B cell (primary cell): Measurements from ENCODE around the gene AKAP9. TPM values are rescaled to one million over a fixed set of nuclear protein-coding genes. Genes with fewer than 3 reads are reported as not detected.
A peak's percentile ranks its signal among the peaks of the same experiment; 100 is the strongest.

Source experiments
- ATAC-seq: fragments of 200-7000 bp; cut with Tn5 transposase; one replicate; pipeline ENCODE4 v1.10.0; 2021; ENCODE audit warnings: low read depth, mild to moderate bottlenecking, moderate number of reproducible peaks, moderate library complexity
- CTCF ChIA-PET: fragments of 350-600 bp; sonication (Branson Sonifier 250); formaldehyde crosslinking; loops from one replicate; lab custom pipeline; 2021; ENCODE audit warnings: antibody characterized with exemption, inconsistent platforms; lab: Charles Lee
- POLR2A ChIA-PET: fragments of 350-600 bp; sonication (Branson Sonifier 250); formaldehyde crosslinking; loops from one replicate; lab custom pipeline; 2021; ENCODE audit warnings: antibody characterized with exemption; lab: Charles Lee
- DNase-seq: peaks from one replicate; pipeline ENCODE4 v3.0.0; 2013
- H2AFZ ChIP-seq: 2 replicates; pipeline ENCODE4 v1.6.1; 2012; ENCODE audit warnings: mild to moderate bottlenecking, low read depth, low read length; ENCODE audit not compliant: insufficient read depth, poor library complexity, severe bottlenecking
- H3K27ac ChIP-seq, 2 donors: 1 replicate in 1 of 2; 2 replicates in 1 of 2; pipeline ENCODE4 v1.5.1; 2012 to 2013; ENCODE audit warnings: low read length in 2 of 2, mild to moderate bottlenecking in 2 of 2, moderate library complexity in 1 of 2
- H3K27me3 ChIP-seq, 4 experiments: fragments of 200-600 bp in 1 of 4; sonication (generic) in 1 of 4; replicated peaks in 1 of 4; 1 replicate in 2 of 4; 2 replicates in 2 of 4; pipeline versions ENCODE4 v1.6.1 to v1.7.0; 2013 to 2016; ENCODE audit warnings: low read length in 3 of 4, mild to moderate bottlenecking in 2 of 4, mixed read lengths in 1 of 4, moderate library complexity in 1 of 4; ENCODE audit not compliant: insufficient read depth in 4 of 4, control insufficient read depth in 3 of 4; ENCODE audit errors: control extremely low read depth in 1 of 4
- H3K36me3 ChIP-seq, 2 experiments: replicated peaks in 1 of 2; 1 replicate in 1 of 2; 2 replicates in 1 of 2; pipeline versions ENCODE4 v1.6.1 to v1.7.1; 2013; ENCODE audit warnings: low read length in 1 of 2; ENCODE audit not compliant: insufficient read depth in 2 of 2, control insufficient read depth in 1 of 2; ENCODE audit errors: control extremely low read depth in 1 of 2, extremely low read depth in 1 of 2
- H3K4me1 ChIP-seq, 2 donors: fragments of 200-600 bp in 1 of 2; sonication (generic) in 1 of 2; 1 replicate in 1 of 2; 2 replicates in 1 of 2; pipeline versions ENCODE4 v1.5.1 to v1.6.1; 2013 to 2017; ENCODE audit warnings: low read length in 2 of 2; ENCODE audit not compliant: control insufficient read depth in 2 of 2, insufficient read depth in 2 of 2
- H3K4me2 ChIP-seq: replicated peaks from 2 replicates; pipeline ENCODE3; 2012; ENCODE audit warnings: mild to moderate bottlenecking, low read depth, low read length; ENCODE audit not compliant: poor library complexity, severe bottlenecking
- H3K4me3 ChIP-seq, 5 experiments: fragments of 200-600 bp in 1 of 5; sonication (generic) in 1 of 5; 1 replicate in 3 of 5; 2 replicates in 2 of 5; pipeline versions ENCODE4 v1.5.1 to v1.7.0; 2011 to 2016; ENCODE audit warnings: low read length in 4 of 5, mild to moderate bottlenecking in 4 of 5, low read depth in 2 of 5, control low read depth in 1 of 5, moderate library complexity in 1 of 5; ENCODE audit not compliant: insufficient read depth in 1 of 5; ENCODE audit errors: control extremely low read depth in 1 of 5, extremely low read depth in 1 of 5
- H3K79me2 ChIP-seq: fragments of 200-600 bp; sonication (generic); one replicate; pipeline ENCODE4 v1.6.0; 2016; ENCODE audit warnings: low read length; ENCODE audit not compliant: control insufficient read depth, insufficient read depth
- H3K9ac ChIP-seq: fragments of 200-600 bp; sonication (generic); 2 replicates; pipeline ENCODE4 v1.6.1; 2017; ENCODE audit warnings: mild to moderate bottlenecking, low read length, moderate library complexity
- H3K9me3 ChIP-seq, 3 donors: one replicate each; pipeline versions ENCODE4 v1.6.1 to v1.7.1; 2013; ENCODE audit warnings: low read length in 2 of 3; ENCODE audit not compliant: control insufficient read depth in 2 of 3, insufficient read depth in 1 of 3; ENCODE audit errors: control extremely low read depth in 1 of 3
- H4K20me1 ChIP-seq: 2 replicates; pipeline ENCODE4 v1.6.0; 2012; ENCODE audit warnings: mild to moderate bottlenecking, low read length; ENCODE audit not compliant: insufficient read depth, control insufficient read depth, poor library complexity, severe bottlenecking
- H3K27ac Mint-ChIP-seq: one replicate; pipeline ENCODE4 v1.8.0; 2021; ENCODE audit warnings: mixed read lengths
- H3K27me3 Mint-ChIP-seq: one replicate; pipeline ENCODE4 v1.8.0; 2021; ENCODE audit warnings: mixed read lengths
- H3K4me1 Mint-ChIP-seq: one replicate; pipeline ENCODE4 v1.8.0; 2021; ENCODE audit warnings: mixed read lengths
- H3K4me3 Mint-ChIP-seq: one replicate; pipeline ENCODE4 v1.8.0; 2021; ENCODE audit warnings: mixed read lengths
- H3K9me3 Mint-ChIP-seq: one replicate; pipeline ENCODE4 v1.8.0; 2022; ENCODE audit warnings: mixed read lengths; ENCODE audit not compliant: insufficient read depth
- EZH2 ChIP-seq: IDR thresholded peaks from 2 replicates; pipeline ENCODE4 v1.6.1; 2012; ENCODE audit warnings: borderline replicate concordance, low read depth, mild to moderate bottlenecking, moderate library complexity, low read length; ENCODE audit not compliant: insufficient read depth, poor library complexity, severe bottlenecking
- WGBS: methylation state at CpG from one replicate; pipeline ENCODE4 v1.1.5; 2013; ENCODE audit warnings: missing lambda C conversion rate; ENCODE audit not compliant: insufficient coverage; 5-methylcytosine and 5-hydroxymethylcytosine counted together
- intact Hi-C: fragments of 100-400 bp; cut with micrococcal nuclease; formaldehyde crosslinking; loops from one replicate; pipeline ENCODE4 v1.10.0; 2022
- polyA plus RNA-seq: library from polyadenylated mRNA; depleted of rRNA; stranded (reverse); fragments of >200 nt; gene quantifications from 2 replicates; pipeline ENCODE4 v1.2.3, GENCODE V29; 2012
- total RNA-seq, 2 donors: library from RNA; stranded (reverse); fragments of 120-200 nt in 1 of 2; gene quantifications; 1 replicate in 1 of 2; 2 replicates in 1 of 2; pipeline versions ENCODE4 v1.2.3 to v1.2.4, GENCODE V29; 2013 to 2022
- TF ChIP-seq, protein P1 (sequence below): fragments of 200-600 bp; IDR thresholded peaks from one replicate; pipeline ENCODE4 v1.8.0; 2022; ENCODE audit warnings: antibody characterized with exemption, mild to moderate bottlenecking

AKAP9 gene
- total and polyA plus RNA-seq, 2 donors (not counting 1 experiment from before 2014, with no cell fraction given) = 19.3 to 106 TPM

DNA sequence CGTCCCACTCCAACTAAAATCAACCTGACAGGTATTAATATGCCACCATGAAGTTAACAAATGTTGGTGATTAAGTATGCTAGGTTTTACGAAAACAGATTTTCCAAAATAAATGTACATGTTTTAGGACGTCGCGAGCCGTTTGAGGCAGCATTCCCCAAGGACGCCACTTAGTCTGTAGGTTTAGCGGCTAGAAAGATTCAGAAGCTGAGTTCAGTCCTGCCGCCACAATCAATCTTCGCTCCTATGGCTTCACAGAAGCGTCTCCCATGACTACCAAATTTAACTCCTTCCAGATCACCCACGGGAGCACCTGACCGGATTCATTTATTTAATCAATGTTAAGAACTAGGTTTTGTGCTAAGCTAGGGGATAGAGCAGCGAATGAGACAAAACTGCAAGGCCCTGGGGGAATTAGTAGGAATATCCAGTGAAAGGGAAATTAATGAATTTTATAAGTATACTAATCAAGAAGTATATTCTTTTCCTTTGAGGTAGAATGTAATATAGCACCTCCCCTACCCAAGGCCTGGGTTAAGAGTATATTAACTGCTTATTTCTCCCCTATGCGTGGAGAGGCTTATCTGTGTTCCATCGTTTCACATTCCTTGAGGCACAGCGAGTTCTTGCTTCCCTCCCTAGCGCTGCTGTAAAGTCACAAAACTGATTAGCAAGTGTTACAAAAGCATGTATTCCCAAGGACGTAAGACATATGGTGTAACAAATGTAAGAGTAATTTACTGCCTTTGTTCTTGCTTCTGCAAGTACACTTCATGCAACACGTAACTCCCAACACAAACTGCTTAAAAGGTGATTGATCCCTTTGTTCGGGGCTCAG lies 194.6 kb downstream of the AKAP9 start:
- intact Hi-C loops = loop anchor here (10.0 kb wide), 1 partner anchor 980 kb away; the partner anchor contains the start of gene SAMD9
- Histone ChIP-seq H3K9me3 (peaks cover 0 to 3% (median 0%) of the 10 kb centered on the region in 3 donors), H3K36me3 (no peaks in the 10 kb centered on the region), H3K79me2 (peaks cover 45% of the 10 kb centered on the region), H2AFZ (peak overlapping the region; percentile 81), H4K20me1 (peaks cover 4% of the 10 kb centered on the region), H3K4me3 (peak overlapping the region; percentile 86 to 94 (median 90)), H3K27ac (peak overlapping the region; percentile 94 to 98), H3K9ac (peak overlapping the region; percentile 92), H3K4me2 (peak overlapping the region; percentile 87), H3K27me3 (no peaks in the 10 kb centered on the region), H3K4me1 (peaks cover 18 to 27% of the 10 kb centered on the region in 2 donors)
- ChIA-PET POLR2A (interaction anchor here (1.1 to 3.0 kb wide), 5 partner anchors 110 to 393 kb away, joined by 3 to 15 read pairs (median 4); partner anchors contain the start of genes ANKIB1, KRIT1, MTERF1 and PEX1), CTCF (interaction anchor here (1.6 to 1.8 kb wide), 2 partner anchors 10 to 313 kb away, joined by 6 to 8 read pairs; partner anchors contain the start of gene GATAD1)
- Mint-ChIP-seq H3K27ac (peak overlapping the region; percentile 100), H3K27me3 (no peaks in the 10 kb centered on the region), H3K4me1 (peaks cover 39% of the 10 kb centered on the region), H3K4me3 (peak overlapping the region; percentile 99), H3K9me3 (no peaks in the 10 kb centered on the region)
- WGBS = 53% methylated on average over 11 of the region's 21 CpGs
- ATAC-seq = no peak
- TF ChIP-seq, protein P1, sequence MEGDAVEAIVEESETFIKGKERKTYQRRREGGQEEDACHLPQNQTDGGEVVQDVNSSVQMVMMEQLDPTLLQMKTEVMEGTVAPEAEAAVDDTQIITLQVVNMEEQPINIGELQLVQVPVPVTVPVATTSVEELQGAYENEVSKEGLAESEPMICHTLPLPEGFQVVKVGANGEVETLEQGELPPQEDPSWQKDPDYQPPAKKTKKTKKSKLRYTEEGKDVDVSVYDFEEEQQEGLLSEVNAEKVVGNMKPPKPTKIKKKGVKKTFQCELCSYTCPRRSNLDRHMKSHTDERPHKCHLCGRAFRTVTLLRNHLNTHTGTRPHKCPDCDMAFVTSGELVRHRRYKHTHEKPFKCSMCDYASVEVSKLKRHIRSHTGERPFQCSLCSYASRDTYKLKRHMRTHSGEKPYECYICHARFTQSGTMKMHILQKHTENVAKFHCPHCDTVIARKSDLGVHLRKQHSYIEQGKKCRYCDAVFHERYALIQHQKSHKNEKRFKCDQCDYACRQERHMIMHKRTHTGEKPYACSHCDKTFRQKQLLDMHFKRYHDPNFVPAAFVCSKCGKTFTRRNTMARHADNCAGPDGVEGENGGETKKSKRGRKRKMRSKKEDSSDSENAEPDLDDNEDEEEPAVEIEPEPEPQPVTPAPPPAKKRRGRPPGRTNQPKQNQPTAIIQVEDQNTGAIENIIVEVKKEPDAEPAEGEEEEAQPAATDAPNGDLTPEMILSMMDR = no peak
- no peak for TF ChIP-seq EZH2
- DNase-seq = peak; percentile 23

GRCh38 chr7:92137557-92137956 lies 196.9 kb downstream of the AKAP9 start:
- H2AFZ ChIP-seq = no peak overlapping the region
- no peaks in the 10 kb centered on the region for H3K36me3 ChIP-seq
- H3K79me2 ChIP-seq = peaks cover 25% of the 10 kb centered on the region
- H4K20me1 ChIP-seq = peaks cover 2% of the 10 kb centered on the region
- no peaks in the 10 kb centered on the region for H3K27me3 Mint-ChIP-seq
- no peaks in the 10 kb centered on the region for H3K9me3 Mint-ChIP-seq
- no peak overlapping the region for H3K27ac Mint-ChIP-seq
- ATAC-seq = no peak
- intact Hi-C loops = loop anchor here (10.0 kb wide), 1 partner anchor 977 kb away; the partner anchor contains the start of gene SAMD9
- H3K4me1 ChIP-seq = peaks cover 14 to 18% of the 10 kb centered on the region in 2 donors
- no peak overlapping the region for H3K9ac ChIP-seq
- H3K4me3 ChIP-seq = no peak overlapping the region
- no peaks in the 10 kb centered on the region for H3K27me3 ChIP-seq
- no peak for DNase-seq
- TF ChIP-seq, protein P1 = no peak
- TF ChIP-seq EZH2 = no peak
- ChIA-PET CTCF (no interaction called here), POLR2A (no interaction called here)
- H3K9me3 ChIP-seq = peaks cover 0 to 3% (median 0%) of the 10 kb centered on the region in 3 donors
- H3K4me1 Mint-ChIP-seq = peaks cover 24% of the 10 kb centered on the region
- H3K4me3 Mint-ChIP-seq = no peak overlapping the region
- WGBS = 100% methylated on average over 1 of the region's 2 CpGs
- H3K4me2 ChIP-seq = no peak overlapping the region
- H3K27ac ChIP-seq = no peak overlapping the region
